ENCODE data around the gene SENP3. TPM values are rescaled to one million over a fixed set of nuclear protein-coding genes. Genes with fewer than 3 reads are reported as not detected.

SENP3 gene
- total RNA-seq, 1 experiment from 2014 or later = 30.2 TPM

- intact Hi-C loops (cut with micrococcal nuclease; ENCODE audit: unreplicated experiment) = loop anchor here (2.0 to 5.0 kb wide), 2 partner anchors 42 to 90 kb away; partner anchors contain the start of genes FXR2, POLR2A and SLC35G6
- Histone ChIP-seq H3K36me3 (ENCODE audit: control insufficient read depth, insufficient read depth, low read length) (no peaks in the 10 kb centered on the region; the same call in 1 of the 2 replicates), H3K4me1 (peaks cover 12% of the 10 kb centered on the region), H3K4me3 (ENCODE audit: low read depth, low read length) (peak overlapping the region; percentile 98), H3K9me3 (no peaks in the 10 kb centered on the region), H3K27me3 (replicated peaks; ENCODE audit: control insufficient read depth, insufficient read depth, low read length) (no peaks in the 10 kb centered on the region)
- Mint-ChIP-seq H3K4me1 (ENCODE audit: low read depth, unreplicated experiment) (peaks cover 1% of the 10 kb centered on the region), H3K27me3 (ENCODE audit: insufficient read depth, unreplicated experiment) (no peaks in the 10 kb centered on the region), H3K36me3 (ENCODE audit: insufficient read depth, unreplicated experiment) (peaks cover 57% of the 10 kb centered on the region), H3K4me3 (ENCODE audit: unreplicated experiment) (peak overlapping the region; percentile 92), H3K27ac (ENCODE audit: unreplicated experiment) (peak overlapping the region; percentile 99), H3K9me3 (ENCODE audit: unreplicated experiment) (no peaks in the 10 kb centered on the region)
- no peak for TF ChIP-seq CTCF (IDR thresholded peaks at IDR 0.05; ENCODE audit: insufficient read depth in 1 of 2, low read depth in 1 of 2, low read length in 1 of 2, severe bottlenecking in 1 of 2, unreplicated experiment in 1 of 2)
- TSS peak; percentile 9 for BruUV-seq (replicated peaks)
- ChIA-PET POLR2A (interaction anchor here (0.5 to 1.7 kb wide), 7 partner anchors 11 to 343 kb away, joined by 3 to 13 read pairs (median 5); partner anchors contain the start of genes MPDU1, NEURL4, TMEM256 and TP53), CTCF (no interaction called here)
- peak; percentile 96 for DNase-seq
Measured at GRCh38 chr17:7572588-7573323, 11.0 kb downstream of the SENP3 start.

- BruUV-seq (replicated peaks) = no TSS peak
- CTCF ChIA-PET = no interaction called here
- H3K4me3 ChIP-seq (ENCODE audit: low read depth, low read length) = peak overlapping the region; percentile 98
- TF ChIP-seq CTCF (IDR thresholded peaks at IDR 0.05; ENCODE audit: insufficient read depth in 1 of 2, low read depth in 1 of 2, low read length in 1 of 2, severe bottlenecking in 1 of 2, unreplicated experiment in 1 of 2) = no peak
- POLR2A ChIA-PET = interaction anchor here (0.7 to 1.7 kb wide), 5 partner anchors 10 to 342 kb away, joined by 3 to 13 read pairs (median 7); partner anchors contain the start of genes MPDU1, TMEM256, TP53 and ZBTB4
- no peaks in the 10 kb centered on the region for H3K9me3 ChIP-seq
- intact Hi-C loops (cut with micrococcal nuclease; ENCODE audit: unreplicated experiment) = loop anchor here (2.0 to 5.0 kb wide), 2 partner anchors 41 to 91 kb away; partner anchors contain the start of genes FXR2, POLR2A and SLC35G6
- peak overlapping the region; percentile 99 for H3K27ac Mint-ChIP-seq (ENCODE audit: unreplicated experiment)
- no peaks in the 10 kb centered on the region for H3K27me3 ChIP-seq (replicated peaks; ENCODE audit: control insufficient read depth, insufficient read depth, low read length)
- DNase-seq = peak; percentile 70 to 72
- no peaks in the 10 kb centered on the region for H3K27me3 Mint-ChIP-seq (ENCODE audit: insufficient read depth, unreplicated experiment)
- no peaks in the 10 kb centered on the region for H3K4me1 Mint-ChIP-seq (ENCODE audit: low read depth, unreplicated experiment)
- H3K9me3 Mint-ChIP-seq (ENCODE audit: unreplicated experiment) = no peaks in the 10 kb centered on the region
- peaks cover 12% of the 10 kb centered on the region for H3K4me1 ChIP-seq
- peaks cover 62% of the 10 kb centered on the region for H3K36me3 Mint-ChIP-seq (ENCODE audit: insufficient read depth, unreplicated experiment)
- no peaks in the 10 kb centered on the region; the same call in 1 of the 2 replicates for H3K36me3 ChIP-seq (ENCODE audit: control insufficient read depth, insufficient read depth, low read length)
- H3K4me3 Mint-ChIP-seq (ENCODE audit: unreplicated experiment) = peak overlapping the region; percentile 92
Measured at GRCh38 chr17:7573324-7574080, 11.8 kb downstream of the SENP3 start.

All from Caco-2 (cell line).